WTC11 (cell line): ENCODE measurements around the gene HERC2. TPM values are rescaled to one million over a fixed set of nuclear protein-coding genes. Genes with fewer than 3 reads are reported as not detected.

Experiments
- ATAC-seq: fragments of 200-7000 bp; cut with Tn5 transposase; 2 replicates; pipeline ENCODE4 v1.10.0; 2021; ENCODE audit warnings: mild to moderate bottlenecking, moderate library complexity
- CTCF ChIA-PET: fragments of 300-600 bp; sonication (Branson Sonifier 250); formaldehyde crosslinking; loops from one replicate; lab custom pipeline; 2021; ENCODE audit warnings: antibody characterized with exemption; lab: Charles Lee
- POLR2A ChIA-PET: fragments of 350-600 bp; sonication (Branson Sonifier 250); formaldehyde crosslinking; loops from one replicate; lab custom pipeline; 2021; ENCODE audit warnings: antibody characterized with exemption; lab: Charles Lee
- DNase-seq: peaks from one replicate; pipeline ENCODE4 v3.0.0; 2021; ENCODE audit warnings: low spot score
- H3K27ac Mint-ChIP-seq: 2 replicates; pipeline ENCODE4 v1.8.0; 2021; ENCODE audit warnings: mixed read lengths
- H3K27me3 Mint-ChIP-seq: 2 replicates; pipeline ENCODE4 v1.8.0; 2021; ENCODE audit warnings: low read depth, mild to moderate bottlenecking, moderate library complexity, mixed read lengths
- H3K36me3 Mint-ChIP-seq: 2 replicates; pipeline ENCODE4 v1.8.0; 2021; ENCODE audit warnings: mixed read lengths
- H3K4me1 Mint-ChIP-seq: 2 replicates; pipeline ENCODE4 v1.8.0; 2022; ENCODE audit warnings: mixed read lengths
- H3K4me3 Mint-ChIP-seq: 2 replicates; pipeline ENCODE4 v1.8.0; 2021; ENCODE audit warnings: mild to moderate bottlenecking, moderate library complexity, mixed read lengths
- H3K9me3 Mint-ChIP-seq: 2 replicates; pipeline ENCODE4 v1.8.0; 2021; ENCODE audit warnings: mixed read lengths
- ATF1 ChIP-seq: sonication (generic); formaldehyde crosslinking; IDR thresholded peaks from 2 replicates; pipeline ENCODE4 v1.8.1; 2023; ENCODE audit warnings: mild to moderate bottlenecking, moderate library complexity, missing genetic modification reagents
- ELF4 ChIP-seq: sonication (generic); formaldehyde crosslinking; IDR thresholded peaks from 2 replicates; pipeline ENCODE4 v1.8.1; 2022; ENCODE audit warnings: low read depth, mild to moderate bottlenecking, moderate library complexity, missing genetic modification reagents
- FOXJ3 ChIP-seq: sonication (generic); formaldehyde crosslinking; IDR thresholded peaks from 2 replicates; pipeline ENCODE4 v1.9.0; 2021; ENCODE audit warnings: missing genetic modification reagents, mild to moderate bottlenecking, borderline replicate concordance
- GABPB1 ChIP-seq: sonication (generic); formaldehyde crosslinking; IDR thresholded peaks from 2 replicates; pipeline ENCODE4 v1.8.1; 2023; ENCODE audit warnings: mild to moderate bottlenecking, missing genetic modification reagents
- RORB ChIP-seq: fragments of 250-450 bp; sonication (Bioruptor Pico); IDR thresholded peaks from 2 replicates; pipeline ENCODE4 v1.9.0; 2021; ENCODE audit warnings: mild to moderate bottlenecking
- SOX15 ChIP-seq: fragments of 250-450 bp; sonication (Bioruptor Pico); IDR thresholded peaks from 2 replicates; pipeline ENCODE4 v1.9.0; 2021; ENCODE audit warnings: mild to moderate bottlenecking
- TEAD1 ChIP-seq: sonication (generic); formaldehyde crosslinking; IDR thresholded peaks from 2 replicates; pipeline ENCODE4 v1.8.0; 2022; ENCODE audit warnings: mild to moderate bottlenecking, missing genetic modification reagents
- ZNF317 ChIP-seq: sonication (generic); formaldehyde crosslinking; IDR thresholded peaks from 2 replicates; pipeline ENCODE4 v1.8.1; 2023; ENCODE audit warnings: low read depth, mild to moderate bottlenecking, moderate library complexity, missing genetic modification reagents, borderline replicate concordance
- ZNF396 ChIP-seq: fragments of 250-450 bp; sonication (Bioruptor Pico); IDR thresholded peaks from 2 replicates; pipeline ENCODE4 v1.8.0; 2021; ENCODE audit warnings: mild to moderate bottlenecking, moderate library complexity, borderline replicate concordance
- total RNA-seq: library from RNA; stranded (reverse); gene quantifications from 3 replicates; pipeline ENCODE4 v1.2.3, GENCODE V29; 2021
- TF ChIP-seq, protein P1 (sequence below): sonication (generic); formaldehyde crosslinking; IDR thresholded peaks from 2 replicates; pipeline ENCODE4 v1.8.1; 2023; ENCODE audit warnings: mild to moderate bottlenecking, missing genetic modification reagents
- TF ChIP-seq, protein P2 (sequence below): sonication (generic); formaldehyde crosslinking; IDR thresholded peaks from 2 replicates; pipeline ENCODE4 v1.8.0; 2022; ENCODE audit warnings: mild to moderate bottlenecking, missing genetic modification reagents
- TF ChIP-seq, protein P3 (sequence below): sonication (generic); formaldehyde crosslinking; IDR thresholded peaks from 2 replicates; pipeline ENCODE4 v1.8.1; 2023; ENCODE audit warnings: mild to moderate bottlenecking, missing genetic modification reagents
- TF ChIP-seq, protein P4 (sequence below): sonication (generic); formaldehyde crosslinking; conservative IDR thresholded peaks from 2 replicates; pipeline ENCODE4 v1.8.1; 2023; ENCODE audit warnings: mild to moderate bottlenecking, low read depth, missing genetic modification reagents, moderate library complexity
- TF ChIP-seq, protein P5 (sequence below): sonication (generic); formaldehyde crosslinking; IDR thresholded peaks from 2 replicates; pipeline ENCODE4 v1.8.0; 2022; ENCODE audit warnings: mild to moderate bottlenecking, missing genetic modification reagents
- TF ChIP-seq, protein P6 (sequence below): sonication (generic); formaldehyde crosslinking; IDR thresholded peaks from 2 replicates; pipeline ENCODE4 v1.8.1; 2023; ENCODE audit warnings: mild to moderate bottlenecking, missing genetic modification reagents, borderline replicate concordance
- TF ChIP-seq, protein P7 (sequence below): sonication (generic); formaldehyde crosslinking; conservative IDR thresholded peaks from 2 replicates; pipeline ENCODE4 v1.8.1; 2022; ENCODE audit warnings: mild to moderate bottlenecking, missing genetic modification reagents

The HERC2 gene
- total RNA-seq, 1 experiment from 2014 or later = 81.5 TPM

DNA sequence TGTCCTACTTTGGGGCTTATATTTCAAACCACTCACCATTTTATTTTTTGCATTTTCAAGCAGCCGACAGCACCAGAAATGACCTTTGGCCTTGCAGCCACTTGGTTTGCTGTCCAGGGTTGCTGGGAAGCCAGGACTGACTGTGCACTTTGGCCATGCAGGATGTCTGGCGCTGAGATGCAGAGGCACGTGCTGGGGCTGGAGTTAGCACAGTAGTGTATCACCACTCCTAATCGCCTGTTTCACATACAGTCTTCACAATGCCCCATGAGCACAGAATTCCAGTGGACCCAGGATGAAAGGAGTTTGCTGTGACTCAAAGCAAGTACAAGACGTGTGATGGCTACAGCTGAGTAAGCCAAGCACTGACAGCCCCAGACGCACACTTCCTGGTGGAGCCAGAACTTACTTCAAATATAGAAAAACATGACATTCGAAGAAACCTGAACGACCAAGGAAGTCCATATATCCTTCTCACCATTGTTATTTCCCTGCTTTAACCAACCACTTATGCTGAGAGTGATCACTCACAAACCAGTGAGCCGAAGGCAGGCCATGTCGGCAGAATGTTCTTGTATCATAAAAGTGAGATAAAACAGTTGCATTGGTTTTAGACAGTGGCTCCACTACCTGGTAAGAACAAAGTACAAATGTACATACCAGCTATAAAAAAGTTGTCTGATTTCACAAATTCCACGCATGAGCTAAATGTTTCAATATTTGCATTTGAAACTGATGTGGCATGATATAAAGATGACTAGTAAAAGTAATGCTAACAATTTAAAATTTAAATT lies 238.9 kb downstream of the HERC2 start (continued):
- TF ChIP-seq, protein P1, sequence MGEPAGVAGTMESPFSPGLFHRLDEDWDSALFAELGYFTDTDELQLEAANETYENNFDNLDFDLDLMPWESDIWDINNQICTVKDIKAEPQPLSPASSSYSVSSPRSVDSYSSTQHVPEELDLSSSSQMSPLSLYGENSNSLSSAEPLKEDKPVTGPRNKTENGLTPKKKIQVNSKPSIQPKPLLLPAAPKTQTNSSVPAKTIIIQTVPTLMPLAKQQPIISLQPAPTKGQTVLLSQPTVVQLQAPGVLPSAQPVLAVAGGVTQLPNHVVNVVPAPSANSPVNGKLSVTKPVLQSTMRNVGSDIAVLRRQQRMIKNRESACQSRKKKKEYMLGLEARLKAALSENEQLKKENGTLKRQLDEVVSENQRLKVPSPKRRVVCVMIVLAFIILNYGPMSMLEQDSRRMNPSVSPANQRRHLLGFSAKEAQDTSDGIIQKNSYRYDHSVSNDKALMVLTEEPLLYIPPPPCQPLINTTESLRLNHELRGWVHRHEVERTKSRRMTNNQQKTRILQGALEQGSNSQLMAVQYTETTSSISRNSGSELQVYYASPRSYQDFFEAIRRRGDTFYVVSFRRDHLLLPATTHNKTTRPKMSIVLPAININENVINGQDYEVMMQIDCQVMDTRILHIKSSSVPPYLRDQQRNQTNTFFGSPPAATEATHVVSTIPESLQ (CRISPR knock-in tag) = no peak
- no peak for TF ChIP-seq RORB (CRISPR knock-in tag)

DNA sequence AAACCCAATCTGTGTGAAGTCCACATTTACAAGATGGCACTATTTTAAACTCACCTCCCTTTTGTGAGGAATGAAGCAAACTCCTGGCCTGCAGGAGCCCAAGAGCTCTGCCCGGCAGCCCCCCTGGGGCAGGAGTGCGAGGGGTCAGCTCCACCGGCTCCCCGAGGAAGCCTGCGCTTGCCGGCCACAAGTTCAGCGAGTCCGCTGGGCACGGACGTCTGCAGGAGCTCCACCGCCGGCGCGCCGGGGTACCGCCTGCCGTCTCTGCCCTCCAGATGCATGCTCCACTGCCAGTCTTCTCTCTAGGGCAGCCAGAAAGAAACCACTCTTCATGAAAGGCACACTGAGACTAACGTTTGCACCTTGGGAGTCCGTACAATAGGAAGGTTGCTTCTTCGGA lies 240.4 kb downstream of the HERC2 start:
- ATAC-seq (no peak), DNase-seq (no peak)
- CTCF ChIA-PET = no interaction called here
- no peaks in the 10 kb centered on the region; the same call in 1 of the 2 replicates for H3K27me3 Mint-ChIP-seq
- peaks cover 4% of the 10 kb centered on the region; the same call in 1 of the 2 replicates for H3K9me3 Mint-ChIP-seq
- peaks cover 6% of the 10 kb centered on the region; the same call in 1 of the 2 replicates for H3K4me1 Mint-ChIP-seq
- POLR2A ChIA-PET = no interaction called here
- H3K27ac Mint-ChIP-seq = no peak overlapping the region
- no peak overlapping the region for H3K4me3 Mint-ChIP-seq
- TF ChIP-seq, protein P2, sequence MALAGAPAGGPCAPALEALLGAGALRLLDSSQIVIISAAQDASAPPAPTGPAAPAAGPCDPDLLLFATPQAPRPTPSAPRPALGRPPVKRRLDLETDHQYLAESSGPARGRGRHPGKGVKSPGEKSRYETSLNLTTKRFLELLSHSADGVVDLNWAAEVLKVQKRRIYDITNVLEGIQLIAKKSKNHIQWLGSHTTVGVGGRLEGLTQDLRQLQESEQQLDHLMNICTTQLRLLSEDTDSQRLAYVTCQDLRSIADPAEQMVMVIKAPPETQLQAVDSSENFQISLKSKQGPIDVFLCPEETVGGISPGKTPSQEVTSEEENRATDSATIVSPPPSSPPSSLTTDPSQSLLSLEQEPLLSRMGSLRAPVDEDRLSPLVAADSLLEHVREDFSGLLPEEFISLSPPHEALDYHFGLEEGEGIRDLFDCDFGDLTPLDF (CRISPR knock-in tag) = no peak
- TF ChIP-seq, protein P3, sequence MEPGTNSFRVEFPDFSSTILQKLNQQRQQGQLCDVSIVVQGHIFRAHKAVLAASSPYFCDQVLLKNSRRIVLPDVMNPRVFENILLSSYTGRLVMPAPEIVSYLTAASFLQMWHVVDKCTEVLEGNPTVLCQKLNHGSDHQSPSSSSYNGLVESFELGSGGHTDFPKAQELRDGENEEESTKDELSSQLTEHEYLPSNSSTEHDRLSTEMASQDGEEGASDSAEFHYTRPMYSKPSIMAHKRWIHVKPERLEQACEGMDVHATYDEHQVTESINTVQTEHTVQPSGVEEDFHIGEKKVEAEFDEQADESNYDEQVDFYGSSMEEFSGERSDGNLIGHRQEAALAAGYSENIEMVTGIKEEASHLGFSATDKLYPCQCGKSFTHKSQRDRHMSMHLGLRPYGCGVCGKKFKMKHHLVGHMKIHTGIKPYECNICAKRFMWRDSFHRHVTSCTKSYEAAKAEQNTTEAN = no peak
- TF ChIP-seq, protein P4, sequence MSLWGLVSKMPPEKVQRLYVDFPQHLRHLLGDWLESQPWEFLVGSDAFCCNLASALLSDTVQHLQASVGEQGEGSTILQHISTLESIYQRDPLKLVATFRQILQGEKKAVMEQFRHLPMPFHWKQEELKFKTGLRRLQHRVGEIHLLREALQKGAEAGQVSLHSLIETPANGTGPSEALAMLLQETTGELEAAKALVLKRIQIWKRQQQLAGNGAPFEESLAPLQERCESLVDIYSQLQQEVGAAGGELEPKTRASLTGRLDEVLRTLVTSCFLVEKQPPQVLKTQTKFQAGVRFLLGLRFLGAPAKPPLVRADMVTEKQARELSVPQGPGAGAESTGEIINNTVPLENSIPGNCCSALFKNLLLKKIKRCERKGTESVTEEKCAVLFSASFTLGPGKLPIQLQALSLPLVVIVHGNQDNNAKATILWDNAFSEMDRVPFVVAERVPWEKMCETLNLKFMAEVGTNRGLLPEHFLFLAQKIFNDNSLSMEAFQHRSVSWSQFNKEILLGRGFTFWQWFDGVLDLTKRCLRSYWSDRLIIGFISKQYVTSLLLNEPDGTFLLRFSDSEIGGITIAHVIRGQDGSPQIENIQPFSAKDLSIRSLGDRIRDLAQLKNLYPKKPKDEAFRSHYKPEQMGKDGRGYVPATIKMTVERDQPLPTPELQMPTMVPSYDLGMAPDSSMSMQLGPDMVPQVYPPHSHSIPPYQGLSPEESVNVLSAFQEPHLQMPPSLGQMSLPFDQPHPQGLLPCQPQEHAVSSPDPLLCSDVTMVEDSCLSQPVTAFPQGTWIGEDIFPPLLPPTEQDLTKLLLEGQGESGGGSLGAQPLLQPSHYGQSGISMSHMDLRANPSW (CRISPR knock-in tag) = no peak
- TF ChIP-seq FOXJ3 (CRISPR knock-in tag) (no peak), ELF4 (CRISPR knock-in tag) (no peak), ZNF396 (CRISPR knock-in tag) (no peak), ATF1 (CRISPR knock-in tag) (no peak), ZNF317 (CRISPR knock-in tag) (no peak), TEAD1 (CRISPR knock-in tag) (no peak), GABPB1 (CRISPR knock-in tag) (no peak), SOX15 (no peak)
- TF ChIP-seq, protein P5, sequence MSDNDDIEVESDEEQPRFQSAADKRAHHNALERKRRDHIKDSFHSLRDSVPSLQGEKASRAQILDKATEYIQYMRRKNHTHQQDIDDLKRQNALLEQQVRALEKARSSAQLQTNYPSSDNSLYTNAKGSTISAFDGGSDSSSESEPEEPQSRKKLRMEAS (CRISPR knock-in tag) = no peak
- TF ChIP-seq, protein P6, sequence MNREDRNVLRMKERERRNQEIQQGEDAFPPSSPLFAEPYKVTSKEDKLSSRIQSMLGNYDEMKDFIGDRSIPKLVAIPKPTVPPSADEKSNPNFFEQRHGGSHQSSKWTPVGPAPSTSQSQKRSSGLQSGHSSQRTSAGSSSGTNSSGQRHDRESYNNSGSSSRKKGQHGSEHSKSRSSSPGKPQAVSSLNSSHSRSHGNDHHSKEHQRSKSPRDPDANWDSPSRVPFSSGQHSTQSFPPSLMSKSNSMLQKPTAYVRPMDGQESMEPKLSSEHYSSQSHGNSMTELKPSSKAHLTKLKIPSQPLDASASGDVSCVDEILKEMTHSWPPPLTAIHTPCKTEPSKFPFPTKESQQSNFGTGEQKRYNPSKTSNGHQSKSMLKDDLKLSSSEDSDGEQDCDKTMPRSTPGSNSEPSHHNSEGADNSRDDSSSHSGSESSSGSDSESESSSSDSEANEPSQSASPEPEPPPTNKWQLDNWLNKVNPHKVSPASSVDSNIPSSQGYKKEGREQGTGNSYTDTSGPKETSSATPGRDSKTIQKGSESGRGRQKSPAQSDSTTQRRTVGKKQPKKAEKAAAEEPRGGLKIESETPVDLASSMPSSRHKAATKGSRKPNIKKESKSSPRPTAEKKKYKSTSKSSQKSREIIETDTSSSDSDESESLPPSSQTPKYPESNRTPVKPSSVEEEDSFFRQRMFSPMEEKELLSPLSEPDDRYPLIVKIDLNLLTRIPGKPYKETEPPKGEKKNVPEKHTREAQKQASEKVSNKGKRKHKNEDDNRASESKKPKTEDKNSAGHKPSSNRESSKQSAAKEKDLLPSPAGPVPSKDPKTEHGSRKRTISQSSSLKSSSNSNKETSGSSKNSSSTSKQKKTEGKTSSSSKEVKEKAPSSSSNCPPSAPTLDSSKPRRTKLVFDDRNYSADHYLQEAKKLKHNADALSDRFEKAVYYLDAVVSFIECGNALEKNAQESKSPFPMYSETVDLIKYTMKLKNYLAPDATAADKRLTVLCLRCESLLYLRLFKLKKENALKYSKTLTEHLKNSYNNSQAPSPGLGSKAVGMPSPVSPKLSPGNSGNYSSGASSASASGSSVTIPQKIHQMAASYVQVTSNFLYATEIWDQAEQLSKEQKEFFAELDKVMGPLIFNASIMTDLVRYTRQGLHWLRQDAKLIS = no peak
- TF ChIP-seq, protein P7, sequence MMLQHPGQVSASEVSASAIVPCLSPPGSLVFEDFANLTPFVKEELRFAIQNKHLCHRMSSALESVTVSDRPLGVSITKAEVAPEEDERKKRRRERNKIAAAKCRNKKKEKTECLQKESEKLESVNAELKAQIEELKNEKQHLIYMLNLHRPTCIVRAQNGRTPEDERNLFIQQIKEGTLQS (CRISPR knock-in tag) = no peak
- no peaks in the 10 kb centered on the region for H3K36me3 Mint-ChIP-seq
